K562 (cell line): ENCODE data around the gene PHF21A. TPM values are rescaled to one million over a fixed set of nuclear protein-coding genes. Genes with fewer than 3 reads are reported as not detected.

Experiments used
- CBFA2T2 ChIP-seq: fragments of 450-650 bp; conservative IDR thresholded peaks from 2 replicates; pipeline ENCODE4 v1.6.1; 2017; ENCODE audit warnings: mild to moderate bottlenecking
- E2F5 ChIP-seq: sonication (generic); formaldehyde crosslinking; IDR thresholded peaks from 2 replicates; pipeline ENCODE4 v1.8.0; 2022; ENCODE audit warnings: mild to moderate bottlenecking, missing genetic modification reagents
- HCFC1 ChIP-seq: IDR thresholded peaks from 2 replicates; pipeline ENCODE4 v1.6.1; 2012; ENCODE audit warnings: low read depth, low read length, improper control_type of control experiment
- LARP7 ChIP-seq: fragments of 450-650 bp; IDR thresholded peaks from 2 replicates; pipeline ENCODE4 v1.6.1; 2016
- NR2C2 ChIP-seq, 2 experiments: fragments of 200-800 bp in 1 of 2; sonication (Bioruptor generic) in 1 of 2; sonication (generic) in 1 of 2; formaldehyde crosslinking in 1 of 2; IDR thresholded peaks; 2 replicates each; pipeline versions ENCODE4 v1.6.1 to v1.8.0; 2016 to 2022; ENCODE audit warnings: mild to moderate bottlenecking in 1 of 2, missing compliant biosample characterization in 1 of 2, missing genetic modification characterization in 1 of 2, missing genetic modification reagents in 1 of 2
- RBM14 ChIP-seq: fragments of 200-400 bp; formaldehyde crosslinking; IDR thresholded peaks from 2 replicates; pipeline ENCODE4 v1.6.1; 2018; ENCODE audit warnings: low read depth, mild to moderate bottlenecking, low read length, moderate library complexity, borderline replicate concordance; ENCODE audit not compliant: insufficient read depth
- ZBTB40 ChIP-seq, 2 experiments: fragments of 450-650 bp in 1 of 2; sonication (generic) in 1 of 2; formaldehyde crosslinking in 1 of 2; IDR thresholded peaks; 2 replicates each; pipeline versions ENCODE4 v1.7.1 to v1.9.0; 2016 to 2022; ENCODE audit warnings: inconsistent platforms in 1 of 2, mild to moderate bottlenecking in 1 of 2, missing genetic modification reagents in 1 of 2
- ZNF778 ChIP-seq: fragments of 450-650 bp; formaldehyde crosslinking; IDR thresholded peaks from 2 replicates; pipeline ENCODE4 v1.4.0; 2020; ENCODE audit warnings: mild to moderate bottlenecking, moderate library complexity
- polyA plus RNA-seq, 8 experiments: library from polyadenylated mRNA; depleted of rRNA in 4 of 8; stranded (reverse) in 5 of 8; unstranded in 3 of 8; fragments of >200 nt; fragmentation: Nextera tagmentation in 2 of 8; fragmentation: Illumina TruSeq in 1 of 8; extraction: Ambion mirVana in 2 of 8; extraction: Trizol in 1 of 8; gene quantifications; 2 replicates each; pipeline versions ENCODE4 v1.2.1 to v1.2.3, GENCODE V29; 2011 to 2014; ENCODE audit warnings: inconsistent platforms in 1 of 8, missing spikeins in 1 of 8
- total RNA-seq, 7 experiments: library from RNA; depleted of rRNA in 6 of 7; stranded (reverse); fragments of >200 nt in 6 of 7; fragmentation: Illumina TruSeq in 2 of 7; extraction: Trizol in 2 of 7; gene quantifications; 2 replicates each; pipeline versions ENCODE4 v1.2.1 to v1.2.3, GENCODE V29; 2011 to 2021; ENCODE audit warnings: low replicate concordance in 1 of 7

Gene PHF21A
- total and polyA plus RNA-seq, 9 of the 15 experiments (the other 6 are each of a cell fraction or from before 2014, with no cell fraction given) = 1.5 to 32.4 (median 10.7) TPM

GRCh38 chr11:46003572-46003971, 117.7 kb downstream of the PHF21A start (continued):
- no peak for TF ChIP-seq NR2C2 (CRISPR knock-in tag; IDR thresholded peaks at IDR 0.05)
- TF ChIP-seq NR2C2 (tag; IDR thresholded peaks at IDR 0.05) = peak; percentile 47; the same call in 1 of the 2 replicates
- no peak for TF ChIP-seq E2F5 (CRISPR knock-in tag)
- TF ChIP-seq CBFA2T2 = no peak
- no peak for TF ChIP-seq RBM14
- TF ChIP-seq LARP7 = no peak
- peak; percentile 88 for TF ChIP-seq ZBTB40 (IDR thresholded peaks at IDR 0.05)
- TF ChIP-seq ZBTB40 (CRISPR knock-in tag; IDR thresholded peaks at IDR 0.05) = no peak
- TF ChIP-seq ZNF778 (CRISPR knock-in tag) = no peak
- peak; percentile 51; the same call in 1 of the 2 replicates for TF ChIP-seq HCFC1
